Tibial artery (tissue), 4 donors: ENCODE data around the gene RLN3.

Experiments
- DNase-seq, 2 donors: peaks; one replicate each; pipeline ENCODE4 v3.0.0-alpha.2; 2019
- H3K27ac ChIP-seq, 2 donors: fragments of 200-600 bp; sonication (generic) in 1 of 2; 1 replicate in 1 of 2; 2 replicates in 1 of 2; pipeline ENCODE4 v1.5.1; 2018 to 2019; ENCODE audit warnings: mild to moderate bottlenecking in 1 of 2
- H3K27me3 ChIP-seq, 2 donors: fragments of 200-600 bp; sonication (generic) in 1 of 2; one replicate each; pipeline versions ENCODE4 v1.5.1 to v1.6.0; 2016 to 2019
- H3K36me3 ChIP-seq, 3 donors: fragments of 200-600 bp; sonication (generic) in 2 of 3; one replicate each; pipeline ENCODE4 v1.5.1; 2016 to 2019; ENCODE audit warnings: mild to moderate bottlenecking in 2 of 3
- H3K4me1 ChIP-seq, 4 donors: fragments of 200-600 bp; sonication (generic) in 2 of 4; 1 replicate in 3 of 4; 2 replicates in 1 of 4; pipeline ENCODE4 v1.5.1; 2016 to 2019
- H3K4me3 ChIP-seq, 2 donors: fragments of 200-600 bp; sonication (generic) in 1 of 2; 1 replicate in 1 of 2; 2 replicates in 1 of 2; pipeline ENCODE4 v1.5.1; 2018 to 2019; ENCODE audit warnings: mild to moderate bottlenecking in 2 of 2
- H3K9me3 ChIP-seq, 3 donors: fragments of 200-600 bp; sonication (generic) in 1 of 3; one replicate each; pipeline ENCODE4 v1.5.1; 2016 to 2019
- CTCF ChIP-seq, 2 experiments: fragments of 200-600 bp in 1 of 2; fragments of 450-650 bp in 1 of 2; IDR thresholded peaks; one replicate each; pipeline ENCODE4 v1.5.1; 2017 to 2019; ENCODE audit warnings: antibody characterized with exemption in 2 of 2, mild to moderate bottlenecking in 1 of 2, moderate library complexity in 1 of 2
- intact Hi-C: fragments of 100-400 bp; cut with DNase I; formaldehyde crosslinking; loops from one replicate; pipeline ENCODE4 v1.15.0; 2023; ENCODE audit warnings: low total_unique reads

Gene RLN3

GRCh38 chr19:14063105-14063504 lies 35.2 kb downstream of the RLN3 start:
- Histone ChIP-seq H3K27ac (no peak overlapping the region), H3K4me1 (peaks cover 0 to 7% (median under 1%) of the 10 kb centered on the region in 4 donors), H3K27me3 (peaks cover 0 to 56% of the 10 kb centered on the region in 2 donors), H3K36me3 (no peaks in the 10 kb centered on the region), H3K4me3 (no peak overlapping the region), H3K9me3 (no peaks in the 10 kb centered on the region)
- no peak for DNase-seq
- intact Hi-C loops = no loop called here
- no peak for TF ChIP-seq CTCF (IDR thresholded peaks at IDR 0.05)

GRCh38 chr19:14066134-14066533 lies 38.2 kb downstream of the RLN3 start:
- DNase-seq = no peak
- no peak for TF ChIP-seq CTCF (IDR thresholded peaks at IDR 0.05)
- intact Hi-C loops = no loop called here

GRCh38 chr19:14070268-14071050 lies 42.5 kb downstream of the RLN3 start:
- Histone ChIP-seq H3K27me3 (no peaks in the 10 kb centered on the region), H3K27ac (no peak overlapping the region), H3K36me3 (no peaks in the 10 kb centered on the region), H3K9me3 (no peaks in the 10 kb centered on the region), H3K4me3 (no peak overlapping the region), H3K4me1 (peaks cover 0 to 35% (median 28%) of the 10 kb centered on the region in 4 donors)
- intact Hi-C loops = loop anchor here (5.0 to 10.0 kb wide), 2 partner anchors 67 to 286 kb away; partner anchors contain the start of gene ASF1B
- DNase-seq = no peak
- no peak for TF ChIP-seq CTCF (IDR thresholded peaks at IDR 0.05)

More at GRCh38 chr19:14066134-14066533, 38.2 kb downstream of the RLN3 start:
- Histone ChIP-seq H3K27ac (no peak overlapping the region), H3K27me3 (peaks cover 0 to 26% of the 10 kb centered on the region in 2 donors), H3K9me3 (no peaks in the 10 kb centered on the region), H3K4me3 (no peak overlapping the region), H3K4me1 (peaks cover 0 to 3% (median 0%) of the 10 kb centered on the region in 4 donors), H3K36me3 (no peaks in the 10 kb centered on the region)

GRCh38 chr19:14072535-14073260 lies 44.8 kb downstream of the RLN3 start, which contains the start of gene MISP3:
Gene MISP3 (plus strand): TSS chr19:14072786. CDS start chr19:14073310, 524 bp downstream.
- Histone ChIP-seq H3K27me3 (no peaks in the 10 kb centered on the region), H3K9me3 (no peaks in the 10 kb centered on the region), H3K4me3 (peak within 1 kb of the TSS; percentile 62 to 73), H3K36me3 (no peaks in the 10 kb centered on the region), H3K27ac (peak within 1 kb of the TSS; percentile 88 to 92), H3K4me1 (peaks cover 0 to 40% (median 31%) of the 10 kb centered on the region in 4 donors)
- intact Hi-C loops = loop anchor here (1.0 to 10.0 kb wide), 3 partner anchors 65 to 288 kb away; partner anchors contain the start of gene ASF1B
- peak in 1 of 2 donors; percentile 73 for DNase-seq
- TF ChIP-seq CTCF (IDR thresholded peaks at IDR 0.05) = no peak

GRCh38 chr19:14073261-14073924 lies 45.4 kb downstream of the RLN3 start:
- peak; percentile 62 to 86 for DNase-seq
- Histone ChIP-seq H3K27ac (peak overlapping the region; percentile 88 to 92), H3K9me3 (no peaks in the 10 kb centered on the region), H3K27me3 (no peaks in the 10 kb centered on the region), H3K36me3 (no peaks in the 10 kb centered on the region), H3K4me3 (peak overlapping the region; percentile 62 to 73), H3K4me1 (peaks cover 0 to 40% (median 31%) of the 10 kb centered on the region in 4 donors)
- intact Hi-C loops = loop anchor here (5.0 to 10.0 kb wide), 2 partner anchors 64 to 289 kb away; partner anchors contain the start of gene ASF1B
- peak in 1 of 2 experiments; percentile 94 for TF ChIP-seq CTCF (IDR thresholded peaks at IDR 0.05)
